ENCODE data around the gene SPATA18. TPM values are rescaled to one million over a fixed set of nuclear protein-coding genes. Genes with fewer than 3 reads are reported as not detected.

The SPATA18 gene
- total and polyA plus RNA-seq, 2 of the 13 experiments (the other 11 are each of a cell fraction or from before 2014, with no cell fraction given) = 5.7 to 13.2 TPM

- TF ChIP-seq SRY (CRISPR knock-in tag; IDR thresholded peaks at IDR 0.05) = no peak
- no peak for TF ChIP-seq TP53 (CRISPR knock-in tag; conservative IDR thresholded peaks at IDR 0.05)
- TF ChIP-seq RBFOX2 (IDR thresholded peaks at IDR 0.05; ENCODE audit: low read depth, low read length) = no peak
- peak; percentile 83 for TF ChIP-seq ZNF652 (CRISPR knock-in tag; IDR thresholded peaks at IDR 0.05; ENCODE audit: borderline replicate concordance, low read depth)
- no peak for TF ChIP-seq SP1 (IDR thresholded peaks at IDR 0.05)
- no peak for TF ChIP-seq SP1 (CRISPR knock-in tag; IDR thresholded peaks at IDR 0.05)
- no peak for TF ChIP-seq ZNF484 (CRISPR knock-in tag; IDR thresholded peaks at IDR 0.05; ENCODE audit: borderline replicate concordance, low read depth)
- no peak for TF ChIP-seq RFXAP (CRISPR knock-in tag; IDR thresholded peaks at IDR 0.05; ENCODE audit: borderline replicate concordance)
- TF ChIP-seq XRCC5 (optimal IDR thresholded peaks at IDR 0.05; ENCODE audit: low read length) = no peak
- no peak for TF ChIP-seq ZNF629 (CRISPR knock-in tag; conservative IDR thresholded peaks at IDR 0.05)
- TF ChIP-seq CBX2 (IDR thresholded peaks at IDR 0.05; ENCODE audit: low read depth, low read length) = no peak
- no peak for TF ChIP-seq CBX2 (CRISPR knock-in tag; IDR thresholded peaks at IDR 0.05; ENCODE audit: low read depth)
- no peak for TF ChIP-seq GABPA (IDR thresholded peaks at IDR 0.05; ENCODE audit: low read depth, low read length)
- no peak for TF ChIP-seq GABPA (CRISPR knock-in tag; IDR thresholded peaks at IDR 0.05; ENCODE audit: low read depth)
- no peak for TF ChIP-seq CENPX (CRISPR knock-in tag; IDR thresholded peaks at IDR 0.05)
- no peak for TF ChIP-seq TCF7 (IDR thresholded peaks at IDR 0.05; ENCODE audit: low read depth)
- no peak for TF ChIP-seq ZIK1 (CRISPR knock-in tag; IDR thresholded peaks at IDR 0.05; ENCODE audit: borderline replicate concordance, low read depth)
- TF ChIP-seq CSRNP1 (CRISPR knock-in tag; IDR thresholded peaks at IDR 0.05) = no peak
- no peak for TF ChIP-seq RBAK (CRISPR knock-in tag; IDR thresholded peaks at IDR 0.05)
- TF ChIP-seq, protein P1, sequence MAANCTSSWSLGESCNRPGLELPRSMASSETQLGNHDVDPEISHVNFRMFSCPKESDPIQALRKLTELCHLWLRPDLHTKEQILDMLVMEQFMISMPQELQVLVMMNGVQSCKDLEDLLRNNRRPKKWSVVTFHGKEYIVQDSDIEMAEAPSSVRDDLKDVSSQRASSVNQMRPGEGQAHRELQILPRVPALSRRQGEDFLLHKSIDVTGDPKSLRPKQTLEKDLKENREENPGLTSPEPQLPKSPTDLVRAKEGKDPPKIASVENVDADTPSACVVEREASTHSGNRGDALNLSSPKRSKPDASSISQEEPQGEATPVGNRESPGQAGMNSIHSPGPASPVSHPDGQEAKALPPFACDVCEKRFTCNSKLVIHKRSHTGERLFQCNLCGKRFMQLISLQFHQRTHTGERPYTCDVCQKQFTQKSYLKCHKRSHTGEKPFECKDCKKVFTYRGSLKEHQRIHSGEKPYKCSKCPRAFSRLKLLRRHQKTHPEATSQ (CRISPR knock-in tag; IDR thresholded peaks at IDR 0.05; ENCODE audit: borderline replicate concordance) = no peak
- TF ChIP-seq GFI1 (CRISPR knock-in tag; IDR thresholded peaks at IDR 0.05; ENCODE audit: borderline replicate concordance) = no peak
- TF ChIP-seq NFIC (IDR thresholded peaks at IDR 0.05; ENCODE audit: low read length) = 0 out of 2 replicates have a peak, but pooled peaks have one; percentile 21
- TF ChIP-seq, protein P2, sequence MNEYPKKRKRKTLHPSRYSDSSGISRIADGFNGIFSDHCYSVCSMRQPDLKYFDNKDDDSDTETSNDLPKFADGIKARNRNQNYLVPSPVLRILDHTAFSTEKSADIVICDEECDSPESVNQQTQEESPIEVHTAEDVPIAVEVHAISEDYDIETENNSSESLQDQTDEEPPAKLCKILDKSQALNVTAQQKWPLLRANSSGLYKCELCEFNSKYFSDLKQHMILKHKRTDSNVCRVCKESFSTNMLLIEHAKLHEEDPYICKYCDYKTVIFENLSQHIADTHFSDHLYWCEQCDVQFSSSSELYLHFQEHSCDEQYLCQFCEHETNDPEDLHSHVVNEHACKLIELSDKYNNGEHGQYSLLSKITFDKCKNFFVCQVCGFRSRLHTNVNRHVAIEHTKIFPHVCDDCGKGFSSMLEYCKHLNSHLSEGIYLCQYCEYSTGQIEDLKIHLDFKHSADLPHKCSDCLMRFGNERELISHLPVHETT (CRISPR knock-in tag; conservative IDR thresholded peaks at IDR 0.05) = no peak
- TF ChIP-seq STAG1 (CRISPR knock-in tag; IDR thresholded peaks at IDR 0.05) = no peak
- TF ChIP-seq, protein P3, sequence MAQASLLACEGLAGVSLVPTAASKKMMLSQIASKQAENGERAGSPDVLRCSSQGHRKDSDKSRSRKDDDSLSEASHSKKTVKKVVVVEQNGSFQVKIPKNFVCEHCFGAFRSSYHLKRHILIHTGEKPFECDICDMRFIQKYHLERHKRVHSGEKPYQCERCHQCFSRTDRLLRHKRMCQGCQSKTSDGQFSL (CRISPR knock-in tag; IDR thresholded peaks at IDR 0.05) = no peak
- TF ChIP-seq ARID3A (IDR thresholded peaks at IDR 0.05; ENCODE audit: low read depth, low read length) = no peak
- 0 out of 2 replicates have a peak, but pooled peaks have one; percentile 33 for TF ChIP-seq SALL1 (CRISPR knock-in tag; IDR thresholded peaks at IDR 0.05)
These were observed 31.0 kb upstream of the SPATA18 start, which contains the start of gene LRRC66 (continued) for GRCh38 chr4:52019936-52020657.

All from HepG2 (cell line).